Raji (cell line): Measurements from ENCODE around the gene KRT39.
"Not testable (repeated sequence)": the region's sequence is repeated elsewhere in the genome, so short reads cannot be mapped to it uniquely, and the experiment has no call there.

ENCODE experiments used
- POLR2A ChIP-seq: IDR thresholded peaks from 2 replicates; pipeline ENCODE4 v1.6.1; 2011; ENCODE audit warnings: low read depth, low read length, control low read depth; ENCODE audit not compliant: insufficient read depth

KRT39 gene

DNA sequence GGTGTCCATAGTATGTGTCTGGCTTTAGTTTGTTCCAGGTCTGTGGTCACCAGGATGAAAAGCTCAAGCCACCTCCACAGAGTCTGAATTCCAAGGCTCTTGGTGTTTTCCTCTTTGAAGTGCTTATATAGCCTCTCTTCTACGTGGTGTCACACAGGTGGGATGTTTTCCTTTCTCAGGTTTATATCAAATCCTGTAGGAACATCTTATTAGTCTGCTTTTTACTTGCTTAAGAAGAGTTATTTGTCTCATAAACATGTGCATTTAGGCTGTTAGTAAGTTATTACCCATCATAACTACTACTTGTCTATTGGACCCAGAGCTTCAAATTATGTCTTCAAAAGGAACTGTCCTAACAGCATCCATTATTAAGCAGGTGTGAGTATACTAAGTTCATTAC is at the start of gene KRT39:
Gene KRT39 (minus strand): TSS at position 101 of the 400 bp plus-strand sequence. CDS start 92 bp downstream, at position 9.
- TF ChIP-seq POLR2A = no peak

DNA sequence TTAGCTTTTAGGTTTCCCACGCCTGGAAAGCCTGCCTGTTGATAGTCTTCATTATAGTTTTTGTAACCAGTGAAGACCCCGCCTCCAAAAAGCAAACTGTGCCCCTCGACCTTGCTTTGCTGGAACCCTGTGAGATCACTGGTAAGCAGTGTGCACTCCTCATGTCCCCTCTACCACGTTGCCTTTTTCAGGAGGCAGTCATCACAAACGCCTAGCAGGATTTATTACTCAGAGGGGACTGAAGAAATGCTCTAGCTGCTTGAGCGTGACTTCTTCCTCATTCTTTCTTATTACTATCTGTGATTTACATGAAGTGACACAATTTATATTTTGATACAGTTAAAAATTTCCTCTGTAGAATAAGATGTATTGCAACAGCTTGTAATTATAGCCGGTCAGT is 48.7 kb upstream of the KRT39 start:
- TF ChIP-seq POLR2A = no peak

DNA sequence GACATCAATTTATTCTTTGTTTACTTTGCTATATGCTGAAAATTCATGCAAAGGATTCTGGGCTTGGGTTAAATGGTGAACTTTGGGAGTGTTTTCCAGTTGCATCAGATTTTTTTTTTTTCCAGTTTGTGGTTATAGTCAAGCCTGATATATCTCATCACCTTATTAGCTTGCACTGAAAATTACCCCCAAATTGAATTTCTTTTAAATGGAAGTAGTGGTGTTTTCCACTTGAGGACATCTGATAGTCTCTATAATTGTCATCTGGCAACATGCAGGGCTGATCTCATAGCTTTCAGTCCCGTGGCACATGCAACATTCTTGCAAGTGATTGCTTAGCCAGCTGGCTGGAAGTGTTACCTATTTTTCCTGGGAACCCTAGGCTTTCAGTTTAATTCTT is 46.9 kb upstream of the KRT39 start:
- TF ChIP-seq POLR2A = no peak

DNA sequence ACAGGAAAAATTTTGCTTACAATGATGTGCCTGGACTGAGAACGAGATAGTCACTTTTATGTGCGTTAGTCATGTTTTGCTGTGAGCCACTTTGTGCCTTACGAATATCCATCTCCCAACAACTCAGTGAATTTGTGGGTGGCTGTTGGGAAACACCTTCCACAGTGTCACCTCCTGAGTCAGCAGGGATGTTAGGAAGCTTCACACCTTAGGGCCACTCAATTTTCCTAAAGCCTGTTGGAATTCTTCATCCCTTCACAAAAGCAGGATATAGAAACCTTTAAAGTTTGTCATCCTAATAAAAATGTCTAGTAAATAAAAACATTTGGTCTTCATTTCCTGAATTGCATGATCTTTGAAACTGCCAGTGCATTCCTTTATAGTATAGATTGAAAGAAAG is 46.4 kb upstream of the KRT39 start:
- no peak for TF ChIP-seq POLR2A

DNA sequence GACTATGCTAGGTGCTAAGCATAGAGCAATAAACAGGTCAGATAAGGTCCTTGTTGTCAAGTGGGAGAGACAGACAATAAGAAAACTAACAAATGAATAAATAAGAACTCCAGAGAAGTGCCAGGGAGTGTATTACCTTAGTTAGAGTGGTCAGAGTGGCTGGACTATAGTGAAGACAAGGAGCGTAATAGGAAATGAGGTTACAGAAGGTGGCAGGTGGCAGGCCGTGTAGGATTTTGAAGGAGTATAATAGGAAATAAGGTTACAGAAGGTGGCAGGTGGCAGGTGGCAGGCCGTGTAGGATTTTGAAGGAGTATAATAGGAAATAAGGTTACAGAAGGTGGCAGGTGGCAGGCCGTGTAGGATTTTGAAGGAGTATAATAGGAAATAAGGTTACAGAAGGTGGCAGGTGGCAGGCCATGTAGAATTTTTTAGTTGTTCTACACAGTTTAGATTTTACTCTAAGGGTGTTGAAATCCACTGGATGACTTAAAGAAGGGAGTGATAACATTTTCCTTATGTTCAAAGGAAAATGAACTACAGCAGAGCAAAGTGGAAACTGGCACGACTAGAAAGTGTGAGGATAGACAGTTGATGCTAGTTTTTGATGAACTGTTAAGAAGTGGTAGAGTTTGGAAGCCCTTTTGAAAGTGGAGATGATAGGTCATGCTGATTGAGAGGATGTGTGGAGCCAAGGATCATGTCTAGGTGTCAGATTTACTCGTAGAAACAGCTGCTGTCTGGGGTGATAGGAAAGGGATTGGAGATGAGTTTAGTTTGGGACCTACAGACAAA is 45.8 kb upstream of the KRT39 start:
- TF ChIP-seq POLR2A = no peak

DNA sequence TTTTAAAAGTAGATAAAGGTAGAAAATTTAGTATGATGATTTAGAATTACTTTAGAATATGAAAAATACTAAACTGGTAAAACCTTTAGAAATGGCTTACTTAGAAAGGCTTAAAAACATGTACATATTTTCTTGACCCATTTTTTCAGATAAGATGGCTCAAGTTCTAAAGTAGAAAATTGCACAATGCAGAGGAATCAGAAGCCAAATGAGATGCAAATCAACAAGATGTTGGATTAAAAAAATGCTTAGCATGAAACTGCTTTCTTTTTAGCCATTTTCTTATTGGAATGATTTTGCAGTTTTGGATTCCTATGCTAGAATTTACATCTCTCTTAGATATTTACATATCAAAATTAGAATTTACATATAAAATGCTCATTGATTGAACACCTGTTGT is 43.7 kb upstream of the KRT39 start:
- no peak for TF ChIP-seq POLR2A

DNA sequence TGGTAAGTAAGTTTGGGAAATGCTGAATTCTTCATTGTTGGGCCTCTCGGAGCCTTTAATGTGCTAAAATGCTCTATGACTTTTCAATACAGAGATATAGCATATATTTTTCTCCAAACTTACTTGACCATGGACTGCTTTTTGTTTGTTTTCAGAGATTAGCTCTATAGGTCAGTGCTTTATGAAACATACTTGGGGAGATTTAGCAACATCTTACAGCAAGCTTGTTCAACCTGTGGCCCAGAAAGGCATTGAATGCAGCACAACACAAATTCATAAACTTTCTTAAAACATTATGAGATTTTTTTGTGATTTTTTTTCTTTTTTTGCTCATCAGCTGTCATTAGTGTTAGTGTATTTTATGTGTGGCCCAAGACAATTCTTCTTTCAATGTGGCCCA is 43.2 kb upstream of the KRT39 start:
- no peak for TF ChIP-seq POLR2A

DNA sequence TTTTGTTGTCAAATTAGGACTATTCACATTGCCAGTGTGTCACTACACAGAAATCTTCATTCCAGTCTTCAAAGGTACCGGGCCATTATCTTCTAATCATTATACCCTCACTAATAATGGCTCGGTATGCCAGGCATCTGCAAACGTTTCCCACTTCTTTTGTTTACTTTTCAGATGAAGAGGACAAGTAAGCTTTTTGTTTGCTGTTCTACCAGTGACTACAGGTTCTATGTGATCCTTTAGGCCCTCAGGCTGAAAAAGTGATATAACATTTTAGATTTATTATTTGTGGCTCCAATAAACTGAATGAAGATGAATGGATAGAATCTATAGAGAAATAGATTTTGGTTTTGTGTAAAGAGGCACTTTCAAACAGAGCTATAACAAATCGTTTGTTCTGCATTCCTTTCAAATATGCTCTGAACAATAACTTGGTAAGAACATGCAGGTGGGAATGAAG is 42.6 kb upstream of the KRT39 start:
- TF ChIP-seq POLR2A = no peak

DNA sequence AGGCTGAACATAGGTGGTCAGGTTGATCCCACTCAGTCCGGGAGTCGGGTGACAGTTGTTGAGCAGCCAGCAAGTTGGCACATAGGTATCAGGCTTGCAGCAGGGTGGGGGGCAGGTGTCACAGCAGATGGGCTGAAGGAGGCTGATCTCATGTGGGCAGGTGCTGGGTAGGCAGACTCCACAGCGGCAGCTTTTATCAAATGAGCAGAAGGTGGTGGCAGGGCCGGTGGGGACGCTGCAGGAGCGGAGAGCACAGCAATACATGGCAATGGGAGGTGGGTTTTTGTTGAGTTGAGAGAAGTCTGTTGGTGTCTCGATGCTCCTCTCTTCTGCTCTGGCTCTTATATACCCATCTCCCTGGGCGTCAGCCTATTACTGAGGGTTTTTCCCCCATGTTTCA is 42.1 kb upstream of the KRT39 start, which contains the start of gene KRTAP3-1:
Gene KRTAP3-1 (minus strand): TSS at position 318 of the 400 bp plus-strand sequence. CDS start 54 bp downstream, at position 264.
- TF ChIP-seq POLR2A = no peak

DNA sequence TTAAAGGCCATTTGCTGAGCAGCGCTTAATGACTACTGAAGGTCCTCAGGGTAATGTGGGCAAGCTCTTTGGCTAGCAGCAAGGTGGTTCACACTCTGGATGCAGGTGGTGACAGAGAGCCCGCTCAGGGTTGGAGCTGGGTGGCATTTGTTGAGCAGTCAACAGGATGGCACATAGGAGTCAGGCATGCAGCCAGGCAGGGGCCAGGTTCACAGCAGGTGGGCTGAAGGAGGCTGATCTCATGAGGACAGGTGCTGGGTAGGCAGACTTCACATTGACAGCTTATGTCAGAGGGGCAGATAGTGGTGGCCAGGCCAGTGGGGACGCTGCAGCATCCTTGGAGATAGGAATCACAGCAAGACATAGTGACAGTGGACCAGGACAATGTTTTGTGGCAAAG is 37.6 kb upstream of the KRT39 start:
- TF ChIP-seq POLR2A = no peak

DNA sequence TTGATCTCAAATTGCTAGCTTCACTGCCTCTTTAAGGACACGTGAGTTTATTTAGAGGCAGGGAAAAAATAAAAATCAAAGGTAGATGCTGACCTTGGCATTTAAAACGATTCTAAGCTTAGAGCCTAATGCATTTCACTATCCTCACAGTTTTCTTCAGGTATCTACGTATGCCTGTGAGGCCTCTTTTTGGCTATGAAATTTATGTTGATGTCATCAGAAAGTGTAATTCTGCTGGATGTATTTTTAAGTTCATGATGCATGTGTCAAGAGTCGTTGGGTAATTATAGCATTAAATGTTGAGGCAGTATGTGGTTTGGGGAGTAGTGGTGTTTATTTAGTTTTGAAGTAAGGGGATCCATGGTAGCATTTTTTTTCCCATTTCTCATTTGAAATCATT is 37.2 kb upstream of the KRT39 start:
- TF ChIP-seq POLR2A = no peak

DNA sequence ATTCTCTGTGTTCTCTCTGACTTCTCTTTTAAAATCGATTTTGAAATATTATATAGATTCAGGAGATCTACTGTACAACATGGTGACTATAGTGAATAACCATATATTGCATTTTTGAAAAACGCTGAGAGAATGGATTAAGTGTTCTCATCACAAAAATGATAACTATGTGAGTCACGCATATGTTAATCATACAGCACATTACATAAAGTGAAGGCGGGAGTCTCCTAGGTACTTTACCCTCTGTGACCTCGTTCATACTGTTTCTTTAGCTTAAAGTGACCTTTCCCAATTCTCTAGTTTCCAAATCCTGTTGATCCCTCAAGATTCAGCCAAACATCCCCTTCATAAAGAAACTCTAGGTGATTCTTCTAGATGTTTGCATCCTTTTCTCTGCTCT is 36.1 kb upstream of the KRT39 start:
- no peak for TF ChIP-seq POLR2A

DNA sequence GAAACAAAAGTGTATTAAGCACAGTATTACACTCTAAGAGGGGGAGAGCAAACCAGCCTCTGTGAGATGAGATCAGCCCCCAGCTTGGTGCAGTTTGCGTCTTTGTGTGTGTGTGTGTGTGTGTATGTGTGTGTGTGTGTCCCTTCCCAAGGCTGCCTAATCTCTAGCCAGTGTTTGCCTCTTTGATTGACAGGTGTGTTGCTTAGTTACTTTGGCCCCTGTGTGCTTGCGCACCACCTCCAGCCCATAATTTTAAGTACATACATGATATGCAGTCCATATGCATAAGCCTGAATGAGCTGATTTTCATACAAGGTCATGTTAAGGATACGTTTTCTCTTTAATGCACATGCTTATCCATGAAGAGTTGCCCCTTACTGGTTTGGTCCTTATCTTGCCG is 35.0 kb upstream of the KRT39 start:
- no peak for TF ChIP-seq POLR2A

DNA sequence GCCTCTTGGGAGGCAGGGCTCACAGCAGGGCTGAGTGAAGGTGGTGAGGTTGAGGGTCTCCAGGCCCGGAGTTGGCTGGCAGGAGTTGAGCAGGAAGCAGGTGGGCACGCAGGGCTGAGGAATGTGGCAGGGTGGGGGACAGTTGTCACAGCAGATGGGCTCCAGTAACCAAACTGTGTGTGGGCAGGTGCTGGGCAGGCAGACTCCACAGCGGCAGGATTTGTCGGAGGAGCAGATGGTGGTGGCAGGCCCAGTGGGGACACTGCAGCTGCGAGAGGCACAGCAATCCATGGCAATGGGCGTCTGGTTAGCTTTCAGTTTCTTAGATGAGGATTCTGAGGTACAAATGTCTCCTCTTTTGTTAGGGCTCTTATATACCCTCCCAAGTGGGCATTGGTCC is 32.8 kb upstream of the KRT39 start, which contains the start of gene KRTAP3-2:
Gene KRTAP3-2 (minus strand): TSS at position 344 of the 400 bp plus-strand sequence. CDS start 53 bp downstream, at position 291.
- TF ChIP-seq POLR2A = not testable (repeated sequence)

DNA sequence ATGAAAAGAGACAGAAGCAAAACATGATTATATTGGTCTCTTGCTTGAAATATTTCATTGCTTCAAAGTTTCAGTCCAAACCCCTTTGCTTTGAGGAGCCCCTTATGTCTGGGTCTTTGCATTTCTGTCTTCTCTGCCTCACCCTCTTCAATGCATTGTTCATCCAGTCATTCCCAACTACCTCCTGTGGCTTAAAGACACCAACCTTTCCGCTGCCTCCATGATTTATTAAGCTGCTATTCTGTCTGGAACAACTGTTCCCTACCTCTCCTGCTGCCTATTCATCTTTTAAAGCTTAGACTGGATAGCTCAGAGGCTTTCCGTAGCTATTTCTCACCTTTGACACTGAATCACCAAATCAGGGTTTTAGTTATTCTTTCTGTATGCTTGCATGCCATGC is 30.6 kb upstream of the KRT39 start:
- no peak for TF ChIP-seq POLR2A

DNA sequence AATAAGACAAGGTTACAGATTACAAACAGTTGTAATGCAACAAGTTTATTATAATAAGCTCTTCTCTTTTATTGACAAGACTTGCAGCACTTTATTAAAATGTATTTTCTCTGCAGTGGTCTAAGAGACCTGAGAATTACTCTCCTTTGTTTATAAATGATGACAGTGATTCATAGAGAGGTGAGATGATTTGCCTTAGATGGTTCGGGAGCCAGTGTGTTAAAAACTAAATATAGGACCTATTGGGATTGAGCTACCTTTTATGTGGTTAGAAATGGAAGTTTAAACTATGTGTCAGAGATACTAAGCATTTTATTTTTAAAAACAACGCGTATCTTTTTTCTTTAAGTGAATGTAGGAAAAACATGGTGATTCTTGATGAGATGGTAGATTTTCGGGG is 30.1 kb upstream of the KRT39 start:
- TF ChIP-seq POLR2A = no peak

DNA sequence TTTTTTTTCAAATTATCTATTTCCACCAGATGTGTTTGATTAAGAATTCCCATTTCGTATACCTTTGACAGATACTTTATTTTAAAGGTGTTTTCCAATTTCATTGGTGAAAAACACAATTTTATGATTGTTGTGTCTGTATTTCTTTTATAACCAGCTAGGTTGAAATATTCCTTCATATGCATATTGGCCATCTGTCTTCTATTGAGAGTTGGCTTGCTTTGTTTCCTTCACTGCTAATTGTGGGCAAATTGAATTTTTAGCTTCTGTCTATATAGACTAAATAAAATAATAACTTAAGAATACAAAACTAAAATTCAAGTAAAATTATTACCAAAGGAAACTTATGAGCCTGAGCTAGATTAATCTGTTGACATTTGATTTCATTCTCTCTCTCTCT is 28.4 kb upstream of the KRT39 start:
- no peak for TF ChIP-seq POLR2A
